CD4-positive, alpha-beta T cell treated with Interleukin-17A for 4 hours (primary cell): ENCODE measurements around the gene PIAS2.
"Not testable (repeated sequence)": the region's sequence is repeated elsewhere in the genome, so short reads cannot be mapped to it uniquely, and the experiment has no call there.

Experiments used
- DNase-seq: peaks from one replicate; pipeline ENCODE4 v3.0.0-alpha.2; 2020; ENCODE audit warnings: mixed read lengths

Gene PIAS2

GRCh38 chr18:46899274-46899948 is 17.9 kb downstream of the PIAS2 start:
- no peak for DNase-seq

- DNase-seq = no peak
These were observed 23.2 kb downstream of the PIAS2 start for GRCh38 chr18:46894124-46894523.

GRCh38 chr18:46893360-46893759 is 23.9 kb downstream of the PIAS2 start:
- DNase-seq = no peak

- no peak for DNase-seq
These were observed 24.5 kb downstream of the PIAS2 start for GRCh38 chr18:46892842-46893241.

- DNase-seq = no peak
These were observed 25.5 kb downstream of the PIAS2 start for GRCh38 chr18:46891742-46892214.

- DNase-seq = no peak
These were observed 28.3 kb downstream of the PIAS2 start for GRCh38 chr18:46888965-46889364.

GRCh38 chr18:46886893-46887292 is 30.4 kb downstream of the PIAS2 start:
- no peak for DNase-seq

- no peak for DNase-seq
These were observed 34.1 kb downstream of the PIAS2 start for GRCh38 chr18:46883180-46883579.

- DNase-seq = no peak
These were observed 39.8 kb downstream of the PIAS2 start for GRCh38 chr18:46877329-46877987.

- no peak for DNase-seq
These were observed 49.0 kb downstream of the PIAS2 start for GRCh38 chr18:46868169-46868921.

- no peak for DNase-seq
These were observed 49.8 kb downstream of the PIAS2 start for GRCh38 chr18:46867367-46868143.

- no peak for DNase-seq
These were observed 50.8 kb downstream of the PIAS2 start for GRCh38 chr18:46866523-46866922.

- DNase-seq = not testable (repeated sequence)
These were observed 52.1 kb downstream of the PIAS2 start for GRCh38 chr18:46865245-46865644.

GRCh38 chr18:46859855-46860254 is 57.5 kb downstream of the PIAS2 start:
- DNase-seq = no peak

GRCh38 chr18:46858290-46858689 is 59.0 kb downstream of the PIAS2 start:
- DNase-seq = no peak

- DNase-seq = no peak
These were observed 60.3 kb downstream of the PIAS2 start for GRCh38 chr18:46856973-46857372.

- no peak for DNase-seq
These were observed 68.3 kb downstream of the PIAS2 start for GRCh38 chr18:46849007-46849406.

- DNase-seq = no peak
These were observed 73.9 kb downstream of the PIAS2 start for GRCh38 chr18:46843372-46843771.

GRCh38 chr18:46842583-46842982 is 74.7 kb downstream of the PIAS2 start:
- no peak for DNase-seq

GRCh38 chr18:46833899-46834298 is 83.4 kb downstream of the PIAS2 start:
- no peak for DNase-seq

- no peak for DNase-seq
These were observed 84.5 kb downstream of the PIAS2 start for GRCh38 chr18:46832849-46833248.

- DNase-seq = not testable (repeated sequence)
These were observed 84.9 kb downstream of the PIAS2 start for GRCh38 chr18:46832422-46832821.

GRCh38 chr18:46831434-46831833 is 85.9 kb downstream of the PIAS2 start:
- no peak for DNase-seq
